ENCODE results near the gene SNX32.
A peak's percentile ranks its signal among the peaks of the same experiment; 100 is the strongest.
"Not testable (repeated sequence)": the region's sequence is repeated elsewhere in the genome, so short reads cannot be mapped to it uniquely, and the experiment has no call there.

The SNX32 gene

DNA sequence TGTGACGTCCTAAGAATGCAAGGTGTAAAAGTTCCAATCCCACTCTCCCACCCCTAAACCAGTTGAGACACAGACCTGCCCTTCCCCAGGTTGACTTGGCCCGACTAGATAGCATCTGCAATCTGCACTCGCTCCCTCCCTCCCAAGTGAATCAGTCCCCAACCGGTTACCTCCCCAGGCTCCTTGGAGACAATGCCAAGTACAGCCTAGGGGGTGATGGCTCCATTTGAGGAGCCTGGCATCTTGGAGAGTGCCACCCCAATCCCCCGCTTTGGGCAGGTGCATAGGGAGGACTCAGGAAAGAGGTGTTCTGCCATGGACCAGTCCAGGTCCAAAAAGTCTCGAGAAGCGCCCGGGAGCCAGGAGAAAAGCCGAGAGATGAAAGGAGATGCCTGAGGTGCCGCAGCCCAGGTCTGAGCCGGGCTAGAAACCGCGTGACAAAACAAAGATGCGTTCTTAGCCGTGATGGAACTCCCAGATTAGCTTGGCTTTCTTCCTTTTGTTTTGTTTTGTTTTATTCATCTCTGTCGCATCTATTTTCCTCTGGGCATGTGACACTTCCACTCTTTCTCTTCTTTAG is 18.7 kb upstream of the SNX32 start:
- 86% methylated on average over 16 of the region's 16 CpGs for WGBS

GRCh38 chr11:65816696-65817095 is 17.1 kb upstream of the SNX32 start:
- peaks cover 17% of the 10 kb centered on the region for H3K27me3 ChIP-seq (ENCODE audit: insufficient read depth, low read length)
- no peak overlapping the region for H3K9ac ChIP-seq (ENCODE audit: low read depth, low read length)
- no peak overlapping the region for H3K27ac ChIP-seq (ENCODE audit: low read depth, low read length)
- H3K4me3 ChIP-seq (ENCODE audit: low read length): no peak overlapping the region
- WGBS: 96% methylated on average over 3 of the region's 3 CpGs
- H3K4me1 ChIP-seq (ENCODE audit: insufficient read depth, low read length): 0 out of 2 replicates have a peak, but pooled peaks cover 3% of the 10 kb centered on the region
- H3K36me3 ChIP-seq (ENCODE audit: insufficient read depth, low read length): no peaks in the 10 kb centered on the region
- no peaks in the 10 kb centered on the region for H3K9me3 ChIP-seq (ENCODE audit: insufficient read depth, low read depth, low read length)

More for the DNA sequence above, 18.7 kb upstream of the SNX32 start:
- peaks cover 17% of the 10 kb centered on the region for H3K27me3 ChIP-seq (ENCODE audit: insufficient read depth, low read length)
- H3K36me3 ChIP-seq (ENCODE audit: insufficient read depth, low read length): no peaks in the 10 kb centered on the region
- 0 out of 2 replicates have a peak, but pooled peaks cover 3% of the 10 kb centered on the region for H3K4me1 ChIP-seq (ENCODE audit: insufficient read depth, low read length)
- no peaks in the 10 kb centered on the region for H3K9me3 ChIP-seq (ENCODE audit: insufficient read depth, low read depth, low read length)
- H3K27ac ChIP-seq (ENCODE audit: low read depth, low read length): no peak overlapping the region
- no peak overlapping the region for H3K9ac ChIP-seq (ENCODE audit: low read depth, low read length)
- H3K4me3 ChIP-seq (ENCODE audit: low read length): no peak overlapping the region

DNA sequence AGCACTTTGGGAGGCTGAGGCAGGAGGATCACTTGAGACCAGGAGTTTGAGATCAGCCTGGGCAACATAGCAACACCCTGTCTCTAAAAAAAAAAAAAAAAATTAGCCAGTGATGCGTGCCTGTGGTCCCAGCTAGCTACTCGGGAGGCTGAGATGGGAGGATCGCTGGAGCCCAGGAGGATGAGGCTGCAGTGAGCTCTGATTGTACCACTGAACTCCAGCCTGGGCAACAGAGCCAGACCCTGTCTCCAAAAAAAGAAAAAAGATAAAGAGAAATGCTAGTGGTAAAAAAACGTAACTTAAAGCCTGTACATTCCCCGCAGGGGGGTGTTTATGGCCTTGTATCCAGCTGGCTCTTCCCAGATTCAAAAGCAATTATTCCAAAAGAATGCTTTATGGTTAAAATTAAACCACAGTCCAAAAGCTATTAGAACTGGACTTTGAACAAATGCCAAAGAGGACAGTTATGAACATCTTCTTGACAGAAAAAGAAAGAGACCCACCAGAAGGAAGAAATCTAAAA is 16.4 kb upstream of the SNX32 start:
- Histone ChIP-seq H3K4me1 (ENCODE audit: insufficient read depth, low read length) (0 out of 2 replicates have a peak, but pooled peaks cover 3% of the 10 kb centered on the region), H3K4me3 (ENCODE audit: low read length) (peak overlapping the region; percentile 86), H3K36me3 (ENCODE audit: insufficient read depth, low read length) (no peaks in the 10 kb centered on the region), H3K27me3 (ENCODE audit: insufficient read depth, low read length) (peaks cover 14% of the 10 kb centered on the region), H3K9ac (ENCODE audit: low read depth, low read length) (peak overlapping the region; percentile 82), H3K27ac (ENCODE audit: low read depth, low read length) (no peak overlapping the region), H3K9me3 (ENCODE audit: insufficient read depth, low read depth, low read length) (no peaks in the 10 kb centered on the region)
- 87% methylated on average over 5 of the region's 5 CpGs for WGBS

GRCh38 chr11:65817835-65818680 is 15.7 kb upstream of the SNX32 start:
- Histone ChIP-seq H3K4me3 (ENCODE audit: low read length) (peak overlapping the region; percentile 86), H3K9me3 (ENCODE audit: insufficient read depth, low read depth, low read length) (no peaks in the 10 kb centered on the region), H3K36me3 (ENCODE audit: insufficient read depth, low read length) (no peaks in the 10 kb centered on the region), H3K9ac (ENCODE audit: low read depth, low read length) (peak overlapping the region; percentile 82), H3K27ac (ENCODE audit: low read depth, low read length) (no peak overlapping the region), H3K27me3 (ENCODE audit: insufficient read depth, low read length) (peaks cover 13% of the 10 kb centered on the region), H3K4me1 (ENCODE audit: insufficient read depth, low read length) (0 out of 2 replicates have a peak, but pooled peaks cover 3% of the 10 kb centered on the region)
- 10% methylated on average over 74 of the region's 74 CpGs for WGBS

GRCh38 chr11:65821107-65821506 is 12.7 kb upstream of the SNX32 start:
- H3K27ac ChIP-seq (ENCODE audit: low read depth, low read length): no peak overlapping the region
- H3K27me3 ChIP-seq (ENCODE audit: insufficient read depth, low read length): peaks cover 13% of the 10 kb centered on the region
- H3K36me3 ChIP-seq (ENCODE audit: insufficient read depth, low read length): no peaks in the 10 kb centered on the region
- H3K4me3 ChIP-seq (ENCODE audit: low read length): no peak overlapping the region
- 85% methylated on average over 8 of the region's 8 CpGs for WGBS
- no peaks in the 10 kb centered on the region for H3K9me3 ChIP-seq (ENCODE audit: insufficient read depth, low read depth, low read length)
- 0 out of 2 replicates have a peak, but pooled peaks cover 3% of the 10 kb centered on the region for H3K4me1 ChIP-seq (ENCODE audit: insufficient read depth, low read length)
- no peak overlapping the region for H3K9ac ChIP-seq (ENCODE audit: low read depth, low read length)

- H3K4me3 ChIP-seq (ENCODE audit: low read length): no peak overlapping the region
- H3K9me3 ChIP-seq (ENCODE audit: insufficient read depth, low read depth, low read length): no peaks in the 10 kb centered on the region
- H3K4me1 ChIP-seq (ENCODE audit: insufficient read depth, low read length): no peaks in the 10 kb centered on the region
- H3K36me3 ChIP-seq (ENCODE audit: insufficient read depth, low read length): no peaks in the 10 kb centered on the region
- 92% methylated on average over 15 of the region's 15 CpGs for WGBS
- H3K9ac ChIP-seq (ENCODE audit: low read depth, low read length): no peak overlapping the region; the same call in 1 of the 2 replicates
- no peak overlapping the region for H3K27ac ChIP-seq (ENCODE audit: low read depth, low read length)
- H3K27me3 ChIP-seq (ENCODE audit: insufficient read depth, low read length): peaks cover under 1% of the 10 kb centered on the region
Measured at GRCh38 chr11:65822776-65823528, 10.8 kb upstream of the SNX32 start.

- H3K9ac ChIP-seq (ENCODE audit: low read depth, low read length): no peak overlapping the region
- no peaks in the 10 kb centered on the region for H3K4me1 ChIP-seq (ENCODE audit: insufficient read depth, low read length)
- H3K27me3 ChIP-seq (ENCODE audit: insufficient read depth, low read length): no peaks in the 10 kb centered on the region
- 93% methylated on average over 8 of the region's 8 CpGs for WGBS
- no peak overlapping the region for H3K27ac ChIP-seq (ENCODE audit: low read depth, low read length)
- no peaks in the 10 kb centered on the region for H3K9me3 ChIP-seq (ENCODE audit: insufficient read depth, low read depth, low read length)
- H3K4me3 ChIP-seq (ENCODE audit: low read length): no peak overlapping the region
- no peaks in the 10 kb centered on the region for H3K36me3 ChIP-seq (ENCODE audit: insufficient read depth, low read length)
Measured at GRCh38 chr11:65826984-65827735, 6.6 kb upstream of the SNX32 start.

DNA sequence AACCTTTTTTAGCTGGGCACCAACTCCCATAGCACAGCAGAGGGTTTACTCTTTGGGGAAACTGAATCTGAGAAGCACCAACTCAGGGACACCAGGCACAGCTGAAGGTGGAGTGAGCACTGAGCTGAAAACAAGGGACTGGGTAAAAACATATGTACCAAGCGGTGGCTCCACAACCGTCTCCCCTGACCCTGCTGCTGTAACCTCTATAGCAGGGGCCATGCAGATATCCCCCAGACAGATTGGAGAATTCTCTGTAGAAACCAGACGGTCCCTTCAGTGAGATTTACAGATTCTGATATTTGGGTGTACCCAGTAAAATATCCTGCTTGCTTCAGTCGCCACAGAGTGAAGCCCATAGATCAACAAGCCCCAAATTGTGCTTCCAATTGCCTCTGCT is 4.3 kb upstream of the SNX32 start:
- Histone ChIP-seq H3K9me3 (ENCODE audit: insufficient read depth, low read depth, low read length) (no peaks in the 10 kb centered on the region), H3K36me3 (ENCODE audit: insufficient read depth, low read length) (no peaks in the 10 kb centered on the region), H3K4me3 (ENCODE audit: low read length) (no peak overlapping the region), H3K4me1 (ENCODE audit: insufficient read depth, low read length) (no peaks in the 10 kb centered on the region), H3K27ac (ENCODE audit: low read depth, low read length) (no peak overlapping the region), H3K9ac (ENCODE audit: low read depth, low read length) (no peak overlapping the region), H3K27me3 (ENCODE audit: insufficient read depth, low read length) (peaks cover 10% of the 10 kb centered on the region)
- 87% methylated on average over 4 of the region's 4 CpGs for WGBS

DNA sequence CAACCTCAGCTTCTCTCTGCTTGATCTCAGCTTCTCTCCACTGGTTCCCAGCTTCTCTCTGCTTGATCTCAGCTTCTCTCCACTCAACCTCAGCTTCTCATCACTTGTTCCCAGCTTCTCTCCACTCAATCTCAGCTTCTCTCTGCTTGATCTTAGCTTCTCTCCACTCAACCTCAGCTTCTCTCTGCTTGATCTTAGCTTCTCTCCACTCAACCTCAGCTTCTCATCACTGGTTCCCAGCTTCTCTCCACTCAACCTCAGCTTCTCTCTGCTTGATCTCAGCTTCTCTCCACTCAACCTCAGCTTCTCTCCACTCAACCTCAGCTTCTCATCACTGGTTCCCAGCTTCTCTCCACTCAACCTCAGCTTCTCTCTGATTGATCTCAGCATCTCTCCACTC is 1.5 kb upstream of the SNX32 start:
- not testable (repeated sequence) for H3K36me3 ChIP-seq (ENCODE audit: insufficient read depth, low read length); H3K9ac ChIP-seq (ENCODE audit: low read depth, low read length); H3K27me3 ChIP-seq (ENCODE audit: insufficient read depth, low read length); H3K4me3 ChIP-seq (ENCODE audit: low read length); H3K4me1 ChIP-seq (ENCODE audit: insufficient read depth, low read length); H3K9me3 ChIP-seq (ENCODE audit: insufficient read depth, low read depth, low read length); H3K27ac ChIP-seq (ENCODE audit: low read depth, low read length)

- Histone ChIP-seq H3K4me1 (ENCODE audit: insufficient read depth, low read length) (no peaks in the 10 kb centered on the region), H3K9ac (ENCODE audit: low read depth, low read length) (peak overlapping the region; percentile 87; the same call in 1 of the 2 replicates), H3K36me3 (ENCODE audit: insufficient read depth, low read length) (no peaks in the 10 kb centered on the region), H3K27ac (ENCODE audit: low read depth, low read length) (no peak overlapping the region), H3K4me3 (ENCODE audit: low read length) (peak overlapping the region; percentile 68), H3K9me3 (ENCODE audit: insufficient read depth, low read depth, low read length) (no peaks in the 10 kb centered on the region), H3K27me3 (ENCODE audit: insufficient read depth, low read length) (peaks cover 10% of the 10 kb centered on the region)
- 60% methylated on average over 6 of the region's 6 CpGs for WGBS
Measured at GRCh38 chr11:65834202-65834601, 439 bp downstream of the SNX32 start.
